ENCODE results near the gene TMEM119. TPM values are rescaled to one million over a fixed set of nuclear protein-coding genes. Genes with fewer than 3 reads are reported as not detected.
"Not testable (repeated sequence)": the region's sequence is repeated elsewhere in the genome, so short reads cannot be mapped to it uniquely, and the experiment has no call there.

TMEM119 gene
- total RNA-seq, 2 experiments from 2014 or later: 0.11 to 0.48 TPM

GRCh38 chr12:108576660-108577234, 21.1 kb downstream of the TMEM119 start:
- POLR2A ChIA-PET: interaction anchor here (1.1 to 1.6 kb wide), 3 partner anchors 8 to 39 kb away, joined by 3 to 4 read pairs (median 3); no protein-coding TSS in a partner anchor
- H3K9me3 Mint-ChIP-seq: peaks cover 13% of the 10 kb centered on the region
- H3K4me1 Mint-ChIP-seq: peaks cover 40% of the 10 kb centered on the region
- H3K4me3 Mint-ChIP-seq: no peak overlapping the region
- DNase-seq (no peak), ATAC-seq (ENCODE audit: low read depth) (no peak)
- H3K27me3 Mint-ChIP-seq: peaks cover 7% of the 10 kb centered on the region
- no peak overlapping the region for H3K27ac Mint-ChIP-seq
- H3K36me3 Mint-ChIP-seq: peaks cover 8% of the 10 kb centered on the region

- POLR2A ChIA-PET: interaction anchor here (0.7 to 1.2 kb wide), 4 partner anchors 11 to 60 kb away, joined by 3 read pairs; no protein-coding TSS in a partner anchor
- peak overlapping the region; percentile 83 for H3K27ac Mint-ChIP-seq
- H3K9me3 Mint-ChIP-seq: peaks cover 13% of the 10 kb centered on the region
- H3K4me3 Mint-ChIP-seq: peak overlapping the region; percentile 62
- H3K36me3 Mint-ChIP-seq: peaks cover 8% of the 10 kb centered on the region
- DNase-seq (no peak), ATAC-seq (ENCODE audit: low read depth) (peak; percentile 65)
- H3K27me3 Mint-ChIP-seq: peaks cover 7% of the 10 kb centered on the region
- peaks cover 45% of the 10 kb centered on the region for H3K4me1 Mint-ChIP-seq
Measured at GRCh38 chr12:108575199-108575912, 22.5 kb downstream of the TMEM119 start.

GRCh38 chr12:108574276-108574675, 23.6 kb downstream of the TMEM119 start:
- DNase-seq; ATAC-seq (ENCODE audit: low read depth); H3K27me3 Mint-ChIP-seq; H3K4me3 Mint-ChIP-seq; H3K27ac Mint-ChIP-seq: not testable (repeated sequence)
- Mint-ChIP-seq H3K36me3 (peaks cover 11% of the 10 kb centered on the region), H3K9me3 (peaks cover 13% of the 10 kb centered on the region), H3K4me1 (peaks cover 51% of the 10 kb centered on the region)
- POLR2A ChIA-PET: interaction anchor here (0.6 to 1.0 kb wide), 2 partner anchors 9 to 673 kb away, joined by 3 to 4 read pairs; no protein-coding TSS in a partner anchor

- H3K27me3 Mint-ChIP-seq: peaks cover 3% of the 10 kb centered on the region
- no peak overlapping the region for H3K4me3 Mint-ChIP-seq
- peaks cover 5% of the 10 kb centered on the region for H3K9me3 Mint-ChIP-seq
- POLR2A ChIA-PET: interaction anchor here (0.9 to 1.0 kb wide), 2 partner anchors 19 to 62 kb away, joined by 4 read pairs; no protein-coding TSS in a partner anchor
- peaks cover 54% of the 10 kb centered on the region for H3K4me1 Mint-ChIP-seq
- H3K36me3 Mint-ChIP-seq: peaks cover 10% of the 10 kb centered on the region
- no peak overlapping the region for H3K27ac Mint-ChIP-seq
- no peak for DNase-seq
- no peak for ATAC-seq (ENCODE audit: low read depth)
Measured at GRCh38 chr12:108573317-108573716, 24.6 kb downstream of the TMEM119 start.

GRCh38 chr12:108572166-108572790, 25.6 kb downstream of the TMEM119 start:
- POLR2A ChIA-PET: interaction anchor here (0.8 to 0.9 kb wide), 2 partner anchors 63 to 74 kb away, joined by 4 to 5 read pairs; no protein-coding TSS in a partner anchor
- Mint-ChIP-seq H3K9me3 (peaks cover 2% of the 10 kb centered on the region), H3K36me3 (peaks cover 13% of the 10 kb centered on the region), H3K4me3 (no peak overlapping the region), H3K27me3 (peaks cover 3% of the 10 kb centered on the region), H3K27ac (no peak overlapping the region), H3K4me1 (peaks cover 58% of the 10 kb centered on the region)
- DNase-seq (no peak), ATAC-seq (ENCODE audit: low read depth) (no peak)

- Mint-ChIP-seq H3K9me3 (peaks cover 2% of the 10 kb centered on the region), H3K4me3 (no peak overlapping the region), H3K4me1 (peaks cover 59% of the 10 kb centered on the region), H3K36me3 (peaks cover 17% of the 10 kb centered on the region), H3K27ac (no peak overlapping the region), H3K27me3 (peaks cover 3% of the 10 kb centered on the region)
- DNase-seq (no peak), ATAC-seq (ENCODE audit: low read depth) (no peak)
- POLR2A ChIA-PET: interaction anchor here (12.2 kb wide), 1 partner anchor 48 kb away, joined by 135 read pairs; no protein-coding TSS in a partner anchor
Measured at GRCh38 chr12:108571609-108572165, 26.2 kb downstream of the TMEM119 start.

GRCh38 chr12:108570743-108571608, 26.9 kb downstream of the TMEM119 start:
- H3K4me1 Mint-ChIP-seq: peaks cover 54% of the 10 kb centered on the region
- DNase-seq: no peak
- H3K27me3 Mint-ChIP-seq: peaks cover 3% of the 10 kb centered on the region
- H3K36me3 Mint-ChIP-seq: peaks cover 17% of the 10 kb centered on the region
- ATAC-seq (ENCODE audit: low read depth): no peak
- H3K9me3 Mint-ChIP-seq: peaks cover 2% of the 10 kb centered on the region
- peak overlapping the region; percentile 2 for H3K27ac Mint-ChIP-seq
- no peak overlapping the region for H3K4me3 Mint-ChIP-seq
- POLR2A ChIA-PET: interaction anchor here (1.5 to 12.2 kb wide), 3 partner anchors 9 to 49 kb away, joined by 3 to 135 read pairs (median 5); partner anchors contain the start of genes ISCU and SART3

GRCh38 chr12:108568338-108569154, 29.3 kb downstream of the TMEM119 start:
- H3K4me3 Mint-ChIP-seq: peak overlapping the region; percentile 76
- peaks cover 46% of the 10 kb centered on the region for H3K4me1 Mint-ChIP-seq
- POLR2A ChIA-PET: interaction anchor here (0.7 to 12.2 kb wide), 8 partner anchors 8 to 95 kb away, joined by 3 to 135 read pairs (median 4); partner anchors contain the start of gene SELPLG
- peak; percentile 67 for DNase-seq
- peak; percentile 100 for ATAC-seq (ENCODE audit: low read depth)
- H3K27ac Mint-ChIP-seq: peak overlapping the region; percentile 91
- peaks cover 23% of the 10 kb centered on the region for H3K36me3 Mint-ChIP-seq
- H3K27me3 Mint-ChIP-seq: no peaks in the 10 kb centered on the region
- H3K9me3 Mint-ChIP-seq: no peaks in the 10 kb centered on the region

- H3K36me3 Mint-ChIP-seq: peaks cover 23% of the 10 kb centered on the region
- ATAC-seq (ENCODE audit: low read depth) (no peak), DNase-seq (no peak)
- peaks cover 49% of the 10 kb centered on the region for H3K4me1 Mint-ChIP-seq
- peak overlapping the region; percentile 91 for H3K27ac Mint-ChIP-seq
- POLR2A ChIA-PET: interaction anchor here (0.6 to 12.2 kb wide), 8 partner anchors 9 to 1661 kb away, joined by 3 to 135 read pairs (median 4); partner anchors contain the start of gene SELPLG
- H3K9me3 Mint-ChIP-seq: no peaks in the 10 kb centered on the region
- H3K4me3 Mint-ChIP-seq: peak overlapping the region; percentile 76
- no peaks in the 10 kb centered on the region for H3K27me3 Mint-ChIP-seq
Measured at GRCh38 chr12:108567406-108568337, 30.2 kb downstream of the TMEM119 start.

GRCh38 chr12:108566452-108566851, 31.4 kb downstream of the TMEM119 start:
- Mint-ChIP-seq H3K27ac (peak overlapping the region; percentile 58), H3K36me3 (peaks cover 23% of the 10 kb centered on the region), H3K4me1 (peaks cover 54% of the 10 kb centered on the region), H3K4me3 (no peak overlapping the region), H3K9me3 (no peaks in the 10 kb centered on the region), H3K27me3 (no peaks in the 10 kb centered on the region)
- POLR2A ChIA-PET: interaction anchor here (1.4 to 12.2 kb wide), 3 partner anchors 10 to 66 kb away, joined by 3 to 135 read pairs (median 76); partner anchors contain the start of gene SELPLG
- DNase-seq: no peak
- no peak for ATAC-seq (ENCODE audit: low read depth)

GRCh38 chr12:108565976-108566375, 31.9 kb downstream of the TMEM119 start:
- no peak for ATAC-seq (ENCODE audit: low read depth)
- Mint-ChIP-seq H3K4me1 (peaks cover 55% of the 10 kb centered on the region), H3K4me3 (no peak overlapping the region), H3K9me3 (no peaks in the 10 kb centered on the region), H3K36me3 (peaks cover 23% of the 10 kb centered on the region), H3K27me3 (no peaks in the 10 kb centered on the region), H3K27ac (peak overlapping the region; percentile 58)
- DNase-seq: no peak
- POLR2A ChIA-PET: interaction anchor here (4.3 to 12.2 kb wide), 2 partner anchors 54 to 66 kb away, joined by 76 to 135 read pairs; partner anchors contain the start of gene SELPLG
